HG03378 (cell line): ENCODE measurements around the gene MAP3K6.
"Not testable (repeated sequence)": the region's sequence is repeated elsewhere in the genome, so short reads cannot be mapped to it uniquely, and the experiment has no call there.

Source experiments
- ATAC-seq: cut with Tn5 transposase; IDR thresholded peaks from one replicate; pipeline ENCODE4 v1.9.1; 2021; ENCODE audit warnings: mild to moderate bottlenecking, moderate library complexity; ENCODE audit not compliant: unreplicated experiment

Gene MAP3K6

GRCh38 chr1:27398405-27399149 is 31.8 kb upstream of the MAP3K6 start:
- no peak for ATAC-seq

- ATAC-seq: no peak
Observed at GRCh38 chr1:27397749-27398148, 31.0 kb upstream of the MAP3K6 start.

GRCh38 chr1:27397110-27397509 is 30.3 kb upstream of the MAP3K6 start:
- ATAC-seq: no peak

DNA sequence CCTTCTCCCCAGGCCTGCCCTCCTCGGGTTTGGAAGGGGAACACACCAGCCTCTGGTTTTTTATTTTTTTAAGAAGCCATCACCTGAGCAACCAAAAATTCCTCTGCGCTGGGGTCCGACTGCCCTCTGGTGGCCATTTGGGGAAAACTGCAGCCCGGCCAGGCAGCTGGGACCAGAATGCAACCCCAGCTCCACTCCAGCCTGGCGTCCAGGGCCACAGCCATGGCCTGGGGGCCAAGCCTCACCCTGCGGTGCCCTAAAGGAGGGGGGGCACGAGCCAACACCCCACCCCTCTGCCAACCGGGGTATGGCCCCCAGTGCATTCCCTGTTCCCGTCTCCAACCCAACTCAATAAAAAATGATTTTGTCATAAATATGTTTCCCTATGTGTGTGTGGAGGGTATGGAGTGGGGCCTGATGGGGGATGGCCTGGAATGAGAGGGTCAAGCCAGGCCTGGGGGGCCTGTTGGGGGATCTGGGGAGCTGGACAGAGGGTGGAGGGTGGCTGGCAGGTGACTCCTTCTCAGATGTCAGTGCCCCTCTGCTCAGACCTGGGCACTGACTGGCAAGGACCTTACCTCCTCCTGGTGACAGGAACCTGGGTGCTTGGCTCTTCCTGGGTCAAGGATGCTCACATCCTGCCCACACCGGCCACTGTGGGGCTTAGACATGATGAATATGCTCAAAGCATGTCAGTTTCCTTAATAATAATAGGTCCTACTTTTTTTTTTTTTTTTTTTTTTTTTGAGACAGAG is 28.9 kb upstream of the MAP3K6 start:
- peak; percentile 39 for ATAC-seq

DNA sequence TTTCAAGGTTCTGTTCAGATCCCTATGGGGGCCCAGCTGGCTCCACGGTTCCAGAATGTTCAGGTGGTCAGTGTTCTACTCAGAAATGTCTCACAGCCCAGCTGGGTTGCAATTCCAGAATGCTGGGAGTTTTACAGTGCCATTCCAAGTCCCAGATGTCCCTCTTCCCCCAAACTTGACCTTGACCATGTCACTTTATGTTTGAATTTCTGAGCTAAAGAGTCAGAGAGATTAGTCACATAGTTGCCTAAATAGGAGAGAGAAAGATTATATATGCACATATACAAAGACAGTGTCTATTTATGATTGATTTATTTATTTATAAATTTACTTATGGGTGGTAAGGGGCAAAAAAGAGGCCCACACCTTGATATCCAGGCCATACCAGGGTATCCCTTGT is 28.2 kb upstream of the MAP3K6 start:
- no peak for ATAC-seq

GRCh38 chr1:27394282-27394658 is 27.5 kb upstream of the MAP3K6 start:
- ATAC-seq: no peak

- no peak for ATAC-seq
Observed at GRCh38 chr1:27393641-27394281, 27.0 kb upstream of the MAP3K6 start.

DNA sequence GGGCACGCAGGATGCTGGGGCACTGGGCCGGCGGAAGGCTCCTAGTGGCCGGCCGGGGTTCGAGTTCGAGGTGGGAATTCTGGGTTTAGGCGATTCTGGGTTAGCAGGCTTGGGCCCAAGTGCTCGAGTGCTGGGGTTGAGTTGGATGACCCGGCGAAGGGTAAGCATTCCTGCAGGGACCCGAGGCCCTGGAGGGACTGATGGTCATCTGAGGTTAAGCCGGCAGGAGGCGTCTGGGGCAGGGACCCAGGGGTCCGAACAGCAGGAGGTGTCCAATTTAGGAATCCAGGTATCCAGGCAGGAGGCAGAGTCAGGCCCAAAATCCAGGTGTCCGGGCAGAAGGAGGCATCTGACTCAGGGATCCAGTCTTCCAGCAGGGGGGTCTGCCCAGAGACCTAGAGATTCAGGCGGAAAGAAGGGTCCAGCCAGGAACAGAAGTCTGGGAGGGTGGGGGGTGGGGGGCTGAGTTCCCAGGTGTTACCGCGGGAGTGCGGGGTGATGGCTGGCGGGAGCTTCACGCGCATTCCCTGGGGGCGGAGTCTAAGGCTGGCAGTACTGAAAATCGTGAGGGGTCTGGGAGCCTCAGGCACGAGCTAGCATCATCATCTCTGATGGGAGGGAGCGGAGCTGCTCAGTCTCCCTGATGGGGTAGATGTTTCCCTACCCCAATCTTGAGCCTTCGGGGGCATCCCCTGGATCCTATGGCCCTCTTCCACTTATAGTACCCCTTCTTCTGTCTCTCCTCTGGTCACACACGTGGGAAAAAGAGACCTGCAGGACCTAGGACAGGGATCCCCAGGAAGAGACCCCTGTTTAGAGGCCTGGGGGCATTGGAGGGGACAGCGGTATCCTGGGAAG is 26.2 kb upstream of the MAP3K6 start:
- ATAC-seq: no peak

GRCh38 chr1:27392096-27392777 is 25.5 kb upstream of the MAP3K6 start, which contains the start of gene GPR3:
Gene GPR3 (plus strand): TSS chr1:27392622. CDS start chr1:27393799, 1,177 bp downstream.
- no peak for ATAC-seq

DNA sequence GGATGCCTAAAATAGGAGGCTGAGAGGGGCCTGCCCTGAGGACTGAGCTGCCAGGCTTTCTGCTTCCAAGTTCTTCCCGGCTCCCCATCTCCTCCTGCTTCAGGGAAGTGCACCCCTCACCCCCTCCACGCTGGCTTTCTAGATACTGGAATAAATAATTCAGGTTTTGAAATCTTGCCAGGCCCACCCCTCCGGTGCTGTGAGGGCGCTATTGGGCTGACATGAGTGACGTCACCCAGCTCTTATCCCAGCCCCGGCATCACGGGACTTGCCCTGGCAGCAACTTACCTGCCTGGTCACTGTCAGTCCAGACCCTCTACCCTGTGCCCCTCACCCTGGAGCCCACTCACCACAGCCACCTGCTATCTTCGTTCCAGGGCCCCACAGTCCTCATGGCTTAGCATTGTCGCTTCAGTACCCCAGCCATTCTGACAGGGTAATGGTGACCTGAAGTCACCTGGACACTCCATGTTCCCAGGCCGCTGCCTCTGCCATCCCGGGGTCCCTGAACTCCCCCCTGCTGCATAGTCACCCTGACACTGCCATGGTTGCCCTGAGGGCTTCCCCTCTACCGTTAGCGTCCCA is 24.8 kb upstream of the MAP3K6 start:
- ATAC-seq: no peak

DNA sequence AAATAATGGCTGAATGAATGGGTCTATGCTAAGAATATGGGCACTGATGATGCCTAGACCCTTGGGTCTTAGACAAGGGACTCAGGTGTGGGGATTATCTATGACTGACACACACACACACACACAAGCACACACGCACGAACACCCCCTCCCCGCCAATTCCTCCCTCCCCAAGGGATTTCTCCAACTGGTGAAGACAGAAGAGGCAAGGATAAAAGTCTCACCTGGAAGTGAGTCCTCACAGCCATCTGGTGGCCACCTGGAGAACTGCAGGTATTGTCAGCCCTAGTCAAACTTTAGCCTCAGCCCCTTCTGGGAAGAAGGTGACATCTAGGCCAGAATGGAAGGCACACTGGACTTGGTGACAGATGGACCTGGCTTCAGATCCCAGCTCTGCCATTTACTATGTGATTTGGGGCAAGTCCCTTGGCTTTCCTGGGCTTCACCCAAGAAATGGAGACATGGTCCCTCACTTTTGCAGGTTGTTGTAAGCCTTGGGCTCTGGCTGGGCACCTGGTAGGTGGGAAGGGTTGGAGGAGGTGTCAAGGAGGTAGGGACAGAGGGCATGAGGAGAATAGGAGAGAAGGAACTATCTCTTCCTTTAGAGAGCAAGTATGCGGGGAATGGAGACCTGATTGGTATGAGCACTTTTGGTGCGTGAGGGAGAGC is 21.7 kb upstream of the MAP3K6 start:
- no peak for ATAC-seq

DNA sequence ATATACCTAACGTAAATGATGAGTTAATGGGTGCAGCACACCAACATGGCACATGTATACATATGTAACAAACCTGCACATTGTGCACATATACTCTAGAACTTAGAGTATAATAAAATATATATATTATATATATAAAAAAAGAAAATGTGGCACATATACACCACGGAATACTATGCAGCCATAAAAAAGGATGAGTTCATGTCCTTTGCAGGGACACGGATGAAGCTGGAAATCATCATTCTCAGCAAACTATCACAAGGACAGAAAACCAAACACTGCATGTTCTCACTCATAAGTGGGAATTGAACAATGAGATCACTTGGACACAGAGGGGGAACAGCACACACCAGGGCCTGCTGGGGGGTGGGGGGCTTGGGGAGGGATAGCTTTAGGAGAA is 18.0 kb upstream of the MAP3K6 start:
- not testable (repeated sequence) for ATAC-seq

DNA sequence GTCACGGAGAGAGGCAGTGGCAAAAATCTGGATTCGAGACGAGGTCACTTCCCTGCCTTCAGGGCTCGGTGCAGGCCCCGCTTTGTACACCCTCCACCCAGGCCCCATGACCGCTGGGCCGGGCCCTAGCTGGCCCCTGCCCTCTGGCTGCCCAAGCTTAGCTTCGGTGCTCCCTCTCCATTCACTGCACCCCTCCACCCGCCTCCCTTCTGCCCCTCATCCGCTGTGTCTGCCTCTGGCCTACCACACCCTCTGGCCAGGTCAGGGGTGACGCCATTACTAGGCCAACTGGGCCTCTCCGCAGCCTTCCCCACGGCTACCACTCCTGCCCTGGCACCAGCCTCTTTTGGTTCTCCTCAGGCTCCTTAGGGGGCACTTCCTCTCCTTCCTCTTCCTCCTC is 16.9 kb upstream of the MAP3K6 start:
- no peak for ATAC-seq

DNA sequence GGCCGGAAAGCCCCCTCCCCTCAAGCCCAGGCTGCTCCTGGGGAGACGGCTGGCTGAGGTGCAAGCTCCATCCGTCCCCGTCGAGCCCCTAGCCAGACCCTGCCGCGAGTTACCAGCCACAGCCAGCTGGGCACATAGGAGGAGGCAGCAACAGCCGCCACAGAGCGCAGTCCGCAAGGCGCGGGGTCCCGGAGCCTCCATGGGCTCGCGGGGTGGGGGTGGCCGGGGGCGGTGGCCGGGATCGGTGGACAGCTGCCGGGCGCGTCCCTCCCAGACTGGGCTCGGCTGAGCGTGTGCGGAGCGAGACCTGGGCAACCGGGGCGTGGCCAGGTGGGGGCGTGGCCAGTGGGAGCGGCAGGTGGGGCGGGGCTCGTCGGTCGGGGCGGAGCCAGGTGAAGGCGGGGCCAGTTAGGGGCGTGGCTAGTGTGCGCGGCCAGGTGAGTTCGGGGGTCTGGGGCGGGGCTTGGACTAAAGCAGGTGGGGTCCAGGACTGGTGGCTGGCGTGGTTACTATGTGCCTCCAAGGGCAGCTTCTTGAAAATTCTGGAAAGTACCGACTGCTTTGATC is 16.4 kb upstream of the MAP3K6 start, which contains the start of gene CD164L2:
Gene CD164L2 (minus strand): TSS at position 295 of the 567 bp plus-strand sequence. CDS start 94 bp downstream, at position 201.
- no peak for ATAC-seq

DNA sequence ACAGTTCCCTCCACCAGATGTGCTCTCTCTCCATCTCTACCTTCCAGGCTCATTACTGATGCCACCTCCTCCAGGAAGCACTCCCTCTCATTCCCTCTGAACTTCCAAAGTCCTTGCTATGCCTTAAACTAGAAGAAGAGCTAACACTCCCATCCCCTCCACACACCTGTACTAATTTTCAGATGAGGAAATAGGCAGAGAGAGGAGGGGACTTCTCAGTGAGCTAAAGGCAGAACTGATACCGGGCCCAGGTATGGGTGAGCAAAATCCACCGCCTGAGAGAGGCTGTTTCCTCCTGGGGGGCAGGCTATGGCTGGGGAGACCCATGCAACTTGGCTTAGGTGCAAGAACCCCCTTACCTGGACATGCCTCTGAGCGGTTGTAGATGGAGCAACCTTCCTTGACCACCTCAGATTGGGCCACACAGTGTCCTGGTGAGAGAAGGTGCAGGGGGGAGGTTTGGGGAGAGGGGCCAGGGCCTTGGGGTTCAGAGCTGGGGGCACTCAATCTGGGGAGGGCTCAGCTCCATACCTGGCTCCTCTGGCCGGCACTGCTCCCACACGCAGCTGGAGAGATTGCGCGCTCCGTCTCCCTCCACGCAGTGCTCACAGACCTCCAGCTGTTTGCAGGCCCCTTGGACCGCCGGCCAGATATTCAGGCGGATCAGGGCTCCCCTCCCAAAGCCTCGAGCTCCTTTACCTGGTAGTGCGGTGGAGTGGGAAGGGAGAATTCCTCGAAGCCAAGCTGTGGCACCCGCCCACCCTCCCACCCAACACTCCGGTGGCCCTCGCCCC is 15.4 kb upstream of the MAP3K6 start:
- ATAC-seq: no peak

DNA sequence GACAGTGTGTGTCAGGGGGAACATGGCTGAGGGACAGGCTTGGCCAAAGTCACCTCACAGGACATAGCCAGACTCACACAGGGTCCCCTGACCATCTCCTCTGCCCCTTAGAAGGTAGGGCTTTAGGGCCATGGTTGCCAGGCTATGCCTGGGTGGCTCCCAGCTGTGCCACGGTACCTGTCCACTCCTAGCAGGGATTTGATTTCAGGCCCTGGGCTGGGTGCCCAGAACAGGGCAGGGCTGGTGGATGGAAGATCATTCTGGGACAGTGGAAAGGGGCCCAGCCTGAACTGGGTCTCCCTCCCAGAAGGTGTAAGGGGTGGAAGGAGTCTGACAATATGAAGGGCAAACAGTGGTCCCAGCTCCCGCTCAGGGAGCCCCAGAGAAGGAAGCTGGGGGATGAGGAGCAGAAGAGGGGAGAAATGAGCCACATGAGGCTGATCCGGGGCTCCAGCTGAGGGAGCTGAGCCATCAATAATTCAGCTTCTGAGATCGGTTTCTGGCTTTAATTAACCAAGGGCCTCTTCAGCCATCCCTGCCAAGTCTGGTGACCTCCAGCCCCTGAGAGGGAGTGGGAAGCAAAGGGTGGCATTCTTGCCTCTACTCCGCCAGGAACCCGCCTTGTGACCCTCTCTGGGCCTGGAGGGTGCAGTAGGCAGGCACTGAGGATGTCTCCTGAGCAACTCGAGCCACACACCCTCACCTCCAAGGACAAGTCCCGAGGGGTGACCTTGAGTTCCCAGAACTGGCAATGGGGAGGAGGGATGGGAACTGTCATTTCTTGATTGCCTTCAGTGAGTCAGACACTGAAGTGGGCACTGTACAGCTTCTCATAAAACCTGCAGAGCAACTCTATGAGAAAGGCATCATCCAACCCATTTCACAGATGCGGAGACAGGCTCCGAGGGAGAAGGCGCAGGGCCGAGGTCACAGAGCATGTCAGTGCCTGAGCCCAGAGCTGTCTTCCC is 14.3 kb upstream of the MAP3K6 start:
- no peak for ATAC-seq

DNA sequence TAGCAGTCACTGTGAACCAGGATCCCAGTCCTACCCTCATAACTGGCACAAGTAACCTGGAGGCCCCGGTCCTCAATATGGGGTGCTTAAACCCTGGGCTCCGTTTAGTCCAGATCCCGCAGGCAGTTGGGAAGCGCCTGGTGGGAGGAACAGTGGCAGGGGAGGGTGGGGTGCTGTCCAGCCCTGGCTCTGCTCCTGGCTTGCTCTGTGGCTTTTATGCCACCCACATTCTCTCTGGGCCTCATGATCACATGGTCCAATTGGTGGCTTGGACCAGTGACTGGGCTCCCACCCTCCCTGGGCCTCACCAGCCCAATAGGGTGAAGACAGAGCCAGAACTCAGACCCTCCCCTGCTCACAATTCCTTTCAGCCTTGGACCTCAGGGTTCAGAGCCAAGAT is 13.5 kb upstream of the MAP3K6 start:
- ATAC-seq: no peak
